SU-DHL-6 (cell line): ENCODE data around the gene PMIS2.

Experiments used
- EZH2phosphoT487 ChIP-seq: fragments of 200-600 bp; sonication (generic), shearing (Covaris generic); conservative IDR thresholded peaks from 2 replicates; pipeline ENCODE4 v1.6.1; 2018; ENCODE audit warnings: mild to moderate bottlenecking, antibody characterized with exemption, low read length, moderate library complexity, mixed read lengths
- TF ChIP-seq, protein P1 (sequence below): fragments of 200-600 bp; sonication (generic); IDR thresholded peaks from one replicate; pipeline ENCODE4 v1.5.1; 2017; ENCODE audit warnings: antibody characterized with exemption, mild to moderate bottlenecking, low read length, moderate library complexity; ENCODE audit not compliant: insufficient read depth, poor library complexity, severe bottlenecking

DNA sequence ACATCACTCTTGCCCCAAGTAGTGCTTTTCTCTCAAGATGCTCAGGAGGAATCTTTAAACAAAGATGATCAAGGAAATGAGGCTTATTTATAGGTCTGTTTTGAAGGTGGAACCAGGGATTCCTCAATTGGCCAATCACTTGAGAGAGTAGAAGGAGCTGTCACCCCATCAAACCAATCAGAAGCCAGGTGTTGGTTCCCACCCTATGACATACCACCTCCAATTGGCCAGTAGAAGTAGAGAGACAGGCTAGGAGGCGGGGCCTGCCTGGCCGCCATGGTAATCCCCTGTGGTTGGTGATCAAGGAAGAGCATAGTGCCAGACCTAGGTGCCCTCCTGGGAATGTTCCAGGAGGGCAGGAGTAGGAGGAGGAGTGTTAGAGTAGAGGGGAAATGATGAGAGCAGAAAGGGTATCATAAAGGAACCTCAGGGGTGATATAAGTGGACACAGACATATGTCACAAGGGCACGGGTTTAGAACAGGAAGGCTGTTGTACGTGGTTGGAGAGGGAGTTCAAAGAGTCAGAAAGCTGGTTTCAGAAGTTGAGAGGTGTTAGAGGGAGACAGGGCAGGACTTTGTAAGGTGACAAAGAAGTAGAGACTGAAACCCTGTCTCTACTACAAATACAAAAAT is 10.5 kb downstream of the PMIS2 start:
- TF ChIP-seq, protein P1, sequence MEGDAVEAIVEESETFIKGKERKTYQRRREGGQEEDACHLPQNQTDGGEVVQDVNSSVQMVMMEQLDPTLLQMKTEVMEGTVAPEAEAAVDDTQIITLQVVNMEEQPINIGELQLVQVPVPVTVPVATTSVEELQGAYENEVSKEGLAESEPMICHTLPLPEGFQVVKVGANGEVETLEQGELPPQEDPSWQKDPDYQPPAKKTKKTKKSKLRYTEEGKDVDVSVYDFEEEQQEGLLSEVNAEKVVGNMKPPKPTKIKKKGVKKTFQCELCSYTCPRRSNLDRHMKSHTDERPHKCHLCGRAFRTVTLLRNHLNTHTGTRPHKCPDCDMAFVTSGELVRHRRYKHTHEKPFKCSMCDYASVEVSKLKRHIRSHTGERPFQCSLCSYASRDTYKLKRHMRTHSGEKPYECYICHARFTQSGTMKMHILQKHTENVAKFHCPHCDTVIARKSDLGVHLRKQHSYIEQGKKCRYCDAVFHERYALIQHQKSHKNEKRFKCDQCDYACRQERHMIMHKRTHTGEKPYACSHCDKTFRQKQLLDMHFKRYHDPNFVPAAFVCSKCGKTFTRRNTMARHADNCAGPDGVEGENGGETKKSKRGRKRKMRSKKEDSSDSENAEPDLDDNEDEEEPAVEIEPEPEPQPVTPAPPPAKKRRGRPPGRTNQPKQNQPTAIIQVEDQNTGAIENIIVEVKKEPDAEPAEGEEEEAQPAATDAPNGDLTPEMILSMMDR: no peak
- TF ChIP-seq EZH2phosphoT487: no peak
